M059J (cell line): ENCODE measurements around the gene ADAR. TPM values are rescaled to one million over a fixed set of nuclear protein-coding genes. Genes with fewer than 3 reads are reported as not detected.

Experiments
- DNase-seq: peaks from one replicate; pipeline ENCODE4 v3.0.0-alpha.2; 2012; ENCODE audit warnings: low read depth
- total RNA-seq: library from RNA; depleted of rRNA; stranded (reverse); fragments of >200 nt; shearing (Covaris generic); gene quantifications from 2 replicates; pipeline ENCODE4 v1.2.3, GENCODE V29; 2014

ADAR gene
- total RNA-seq, 1 experiment from 2014 or later: 260 TPM

DNA sequence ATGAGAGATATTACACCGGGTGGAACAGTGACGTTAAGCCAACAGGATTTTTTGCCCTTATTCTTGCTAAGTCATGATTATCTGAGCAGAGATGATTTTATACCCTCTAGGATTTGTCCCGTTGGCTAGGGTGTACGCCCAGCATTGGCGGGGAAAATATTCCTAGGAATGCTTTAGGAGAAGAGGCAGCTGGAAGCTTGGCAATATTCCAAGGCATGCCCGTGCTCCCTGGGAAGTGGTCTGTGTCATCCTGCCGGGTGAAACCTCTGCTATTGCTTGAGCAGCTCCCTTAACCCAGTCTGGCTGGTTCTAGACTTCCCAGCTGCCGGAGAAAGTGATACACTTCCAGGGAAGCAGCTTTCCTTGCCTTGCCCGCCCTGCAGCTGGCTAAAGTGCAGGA is 24.2 kb downstream of the ADAR start:
- no peak for DNase-seq

- no peak for DNase-seq
These were observed 25.1 kb downstream of the ADAR start for GRCh38 chr1:154582885-154583284.

DNA sequence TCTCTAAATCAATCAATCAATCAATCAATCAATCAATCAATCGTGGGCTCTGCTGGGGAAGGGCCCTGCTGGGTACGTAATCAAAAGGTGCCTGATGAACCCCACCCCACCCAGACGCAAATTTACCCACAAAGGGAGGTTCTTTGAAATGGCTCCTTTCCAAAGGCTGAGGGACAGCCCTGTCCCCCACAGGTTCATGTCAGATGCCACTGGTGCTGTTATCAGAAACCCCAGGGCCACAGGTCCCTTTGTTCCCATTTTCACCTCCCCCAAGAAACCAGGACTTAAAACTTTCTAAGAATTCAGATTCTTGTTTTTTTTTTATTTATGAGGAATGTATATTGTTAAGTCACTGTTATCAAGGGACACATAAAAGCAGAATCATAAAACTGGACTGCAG is 26.2 kb downstream of the ADAR start:
- DNase-seq: no peak

GRCh38 chr1:154579374-154579773 is 28.6 kb downstream of the ADAR start:
- DNase-seq: no peak

- DNase-seq: peak; percentile 39
These were observed 29.9 kb downstream of the ADAR start for GRCh38 chr1:154578058-154578418.

DNA sequence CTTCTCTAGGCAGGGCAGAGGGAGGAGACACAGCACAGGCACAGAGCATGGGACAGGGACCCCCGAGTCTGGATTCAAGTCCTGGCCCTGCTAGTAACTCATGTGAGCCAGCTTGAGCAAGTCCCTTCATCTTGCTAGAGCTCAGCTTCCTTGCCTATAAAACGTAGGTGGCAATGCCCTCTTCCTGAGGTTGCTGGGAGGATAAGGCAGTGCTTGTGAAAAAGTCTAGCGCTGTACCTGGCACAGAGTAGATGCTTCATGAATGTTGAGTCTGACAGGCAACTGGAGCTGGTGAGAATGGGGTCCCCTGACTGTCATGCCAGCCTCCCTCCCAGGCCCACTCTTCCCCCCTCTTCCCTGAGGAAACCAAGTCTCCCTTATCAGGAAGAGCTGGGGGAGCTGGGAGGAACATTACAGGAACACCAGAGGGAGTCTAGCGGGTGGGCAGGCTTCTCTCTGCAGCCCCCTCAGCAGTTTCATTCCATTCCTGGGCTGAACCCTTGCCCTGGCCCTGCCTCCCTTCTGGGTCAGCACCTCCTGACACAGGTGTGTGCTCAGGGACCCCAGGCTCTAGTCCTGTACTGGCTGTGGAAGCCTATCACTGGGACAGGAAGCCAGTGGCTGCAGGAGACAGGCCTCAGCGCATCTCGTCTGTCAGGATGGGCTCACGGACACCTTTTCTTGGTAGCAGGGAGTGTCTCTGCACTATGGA is 30.5 kb downstream of the ADAR start:
- DNase-seq: no peak

GRCh38 chr1:154575951-154576566 is 31.9 kb downstream of the ADAR start:
- DNase-seq: peak; percentile 31

DNA sequence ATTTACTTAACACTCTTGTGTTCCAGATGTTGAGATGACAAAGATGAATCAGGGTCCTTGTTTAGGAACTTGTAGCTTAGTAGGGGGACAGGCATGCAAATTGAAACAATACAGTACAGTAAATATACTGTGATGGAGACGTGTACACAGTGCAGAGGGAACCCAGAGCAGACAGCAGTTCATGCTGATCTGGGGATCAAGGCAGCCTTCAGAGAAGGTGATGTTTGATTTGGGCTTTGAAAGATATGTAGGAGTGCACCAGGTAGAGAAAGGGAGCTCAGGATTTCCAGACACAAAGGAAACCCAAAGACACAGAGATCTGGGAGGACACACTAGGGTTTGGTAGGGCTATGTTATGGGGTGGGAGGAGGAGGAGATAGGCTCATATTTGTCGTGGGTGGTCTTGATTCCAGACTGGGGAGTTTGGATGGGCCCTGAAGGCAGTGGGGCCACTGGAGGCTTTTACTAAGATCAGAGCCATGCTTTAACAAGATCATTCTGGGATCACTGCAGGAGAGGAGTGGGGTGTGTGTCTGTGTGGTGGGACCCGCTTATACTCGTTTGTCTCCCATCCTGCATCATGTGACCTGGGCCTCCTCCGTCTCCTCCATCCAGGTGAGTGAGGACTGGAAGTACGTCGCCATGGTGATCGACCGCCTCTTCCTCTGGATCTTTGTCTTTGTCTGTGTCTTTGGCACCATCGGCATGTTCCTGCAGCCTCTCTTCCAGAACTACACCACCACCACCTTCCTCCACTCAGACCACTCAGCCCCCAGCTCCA is 32.6 kb downstream of the ADAR start:
- DNase-seq: no peak

- DNase-seq: peak; percentile 30
These were observed 33.3 kb downstream of the ADAR start for GRCh38 chr1:154574716-154575115.

GRCh38 chr1:154573168-154573510 is 34.8 kb downstream of the ADAR start:
- no peak for DNase-seq

DNA sequence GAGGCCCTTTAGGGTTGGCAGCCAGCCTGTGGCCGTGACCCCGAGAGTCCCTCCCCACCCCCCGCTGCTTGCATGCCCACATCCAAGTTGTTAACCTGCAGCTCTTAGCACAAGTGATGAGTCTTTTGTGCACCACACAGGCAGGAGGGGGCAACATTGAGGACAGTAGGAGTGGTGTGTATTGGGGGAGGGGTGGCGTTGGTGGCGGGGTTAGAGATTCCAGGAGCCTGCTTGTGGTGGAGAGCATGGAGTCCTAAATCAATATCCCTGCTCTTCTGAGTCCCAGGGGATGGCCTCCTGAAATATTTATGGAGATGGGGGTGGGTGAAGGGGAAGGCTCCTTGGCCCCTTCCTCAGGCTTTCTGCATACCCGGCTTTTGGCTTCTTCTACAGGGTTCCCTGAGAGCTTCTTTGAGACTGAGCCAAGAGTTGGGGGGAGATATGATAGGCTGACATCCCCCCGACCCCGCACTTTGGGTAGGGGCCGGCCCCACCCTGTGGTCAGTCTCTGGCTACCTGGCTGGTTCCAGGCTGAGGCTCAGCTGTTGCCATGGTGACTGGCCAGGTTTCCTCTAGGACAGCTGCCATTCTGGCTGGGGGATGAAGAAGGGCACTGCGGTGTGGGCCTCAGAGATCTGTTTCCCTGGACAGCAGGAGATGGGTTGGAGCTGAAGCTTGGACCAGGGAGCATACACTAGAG is 35.4 kb downstream of the ADAR start:
- no peak for DNase-seq

DNA sequence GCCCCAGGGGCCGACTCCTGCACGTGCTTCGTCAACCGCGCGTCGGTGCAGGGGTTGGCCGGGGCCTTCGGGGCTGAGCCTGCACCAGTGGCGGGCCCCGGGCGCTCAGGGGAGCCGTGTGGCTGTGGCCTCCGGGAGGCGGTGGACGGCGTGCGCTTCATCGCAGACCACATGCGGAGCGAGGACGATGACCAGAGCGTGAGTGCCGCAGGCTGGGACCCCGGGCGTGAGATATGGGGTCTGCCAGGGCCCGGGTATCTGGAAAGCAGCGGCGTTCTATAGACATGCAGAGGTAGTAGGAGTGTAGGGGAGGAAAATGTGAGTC is 36.1 kb downstream of the ADAR start:
- DNase-seq: no peak

GRCh38 chr1:154571244-154571963 is 36.6 kb downstream of the ADAR start:
- DNase-seq: no peak

- no peak for DNase-seq
These were observed 39.7 kb downstream of the ADAR start for GRCh38 chr1:154568157-154568815.

GRCh38 chr1:154567386-154568156 is 40.4 kb downstream of the ADAR start, which contains the start of gene CHRNB2:
CHRNB2 (plus strand) TSS chr1:154567778; CDS start chr1:154568045, 267 bp downstream.
- DNase-seq: peak; percentile 44

GRCh38 chr1:154565876-154566275 is 42.1 kb downstream of the ADAR start:
- DNase-seq: no peak

DNA sequence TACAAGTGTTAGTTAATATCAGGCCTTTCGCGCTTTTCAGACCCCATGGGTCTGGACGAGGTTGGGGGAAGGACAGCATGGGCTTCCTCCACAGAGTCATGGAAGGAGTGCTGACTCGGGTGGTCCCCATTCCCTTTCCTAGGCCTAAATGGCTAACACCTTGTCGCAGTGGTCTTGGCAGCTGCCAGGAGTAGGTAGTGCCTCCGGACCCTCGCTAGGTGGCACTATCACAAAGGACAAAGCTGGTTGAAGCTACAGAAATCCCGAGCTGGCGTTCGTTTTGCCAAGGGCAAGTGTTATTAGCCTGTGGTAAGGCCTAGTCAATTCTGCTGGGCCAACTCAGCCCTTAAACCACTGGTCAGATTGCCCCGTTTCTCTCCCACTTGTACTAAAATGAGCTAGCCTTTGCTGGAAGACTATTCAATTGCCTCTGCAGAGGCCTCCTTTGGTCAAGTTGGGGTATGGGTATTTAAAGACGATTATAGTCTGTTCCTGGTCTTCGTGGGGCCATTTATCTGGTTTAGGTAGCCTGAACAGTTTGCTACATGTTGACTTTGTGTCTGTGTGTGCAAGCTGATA is 48.4 kb downstream of the ADAR start:
- peak; percentile 90 for DNase-seq

- peak; percentile 98 for DNase-seq
These were observed 49.1 kb downstream of the ADAR start for GRCh38 chr1:154558720-154559465.
